A549 (cell line): ENCODE results near the gene CSMD2.

Experiments
- CTCF ChIP-seq: fragments of >200 bp; sonication (Bioruptor Twin); formaldehyde crosslinking; IDR thresholded peaks from 3 replicates; pipeline ENCODE4 v1.5.1; 2016
- JUN ChIP-seq, 2 experiments: fragments of >200 bp; sonication (Bioruptor Twin); formaldehyde crosslinking; IDR thresholded peaks; 2 replicates in 1 of 2; 3 replicates in 1 of 2; pipeline ENCODE4 v1.6.1; 2016 to 2017

GRCh38 chr1:33824971-33825370 lies 340.1 kb downstream of the CSMD2 start:
- TF ChIP-seq JUN (IDR thresholded peaks at IDR 0.05), result no peak
- TF ChIP-seq CTCF, result no peak
